BJ (cell line): ENCODE data around the gene DNAJC4. TPM values are rescaled to one million over a fixed set of nuclear protein-coding genes. Genes with fewer than 3 reads are reported as not detected.
"Not testable (repeated sequence)": the region's sequence is repeated elsewhere in the genome, so short reads cannot be mapped to it uniquely, and the experiment has no call there.

Source experiments
- CTCF ChIA-PET: fragments of 350-600 bp; formaldehyde crosslinking; extraction: SDS; loops from one replicate; lab custom pipeline; 2021; ENCODE audit warnings: antibody characterized with exemption, inconsistent platforms; lab: Yijun Ruan, JAX
- POLR2A ChIA-PET: fragments of 300-600 bp; sonication (Branson Sonifier 250); formaldehyde crosslinking; extraction: SDS; loops from one replicate; lab custom pipeline; 2021; ENCODE audit warnings: antibody characterized with exemption; lab: Charles Lee
- DNase-seq: peaks from one replicate; pipeline ENCODE4 v3.0.0-alpha.2; 2011; ENCODE audit warnings: low read depth
- H3K27me3 ChIP-seq: 2 replicates; pipeline ENCODE4 v1.6.0; 2011; ENCODE audit warnings: low read length; ENCODE audit not compliant: control insufficient read depth, insufficient read depth
- H3K36me3 ChIP-seq: 2 replicates; pipeline ENCODE4 v1.5.1; 2011; ENCODE audit warnings: low read length; ENCODE audit not compliant: control insufficient read depth, insufficient read depth
- H3K4me3 ChIP-seq: 2 replicates; pipeline ENCODE4 v1.5.1; 2011; ENCODE audit warnings: low read depth, mild to moderate bottlenecking, control low read depth, low read length
- CTCF ChIP-seq: IDR thresholded peaks from 2 replicates; pipeline ENCODE4 v1.5.1; 2011; ENCODE audit warnings: low read depth, mild to moderate bottlenecking, control low read depth, inconsistent platforms, low read length, moderate library complexity; ENCODE audit not compliant: insufficient read depth
- polyA plus RNA-seq: library from polyadenylated mRNA; depleted of rRNA; stranded (reverse); fragments of >200 nt; gene quantifications from 2 replicates; pipeline ENCODE4 v1.2.3, GENCODE V29; 2011

DNAJC4 gene
- polyA plus RNA-seq, 1 experiment, result 42.1 TPM

GRCh38 chr11:64244107-64244506 lies 13.8 kb downstream of the DNAJC4 start:
- Histone ChIP-seq H3K36me3 (peaks cover 11% of the 10 kb centered on the region), H3K27me3 (no peaks in the 10 kb centered on the region), H3K4me3 (no peak overlapping the region)
- CTCF ChIA-PET, result interaction anchor here (1.0 to 2.0 kb wide), 5 partner anchors 11 to 111 kb away, joined by 3 to 10 read pairs (median 5); no protein-coding TSS in a partner anchor
- no peak for TF ChIP-seq CTCF
- POLR2A ChIA-PET, result interaction anchor here (1.1 kb wide), 1 partner anchor 59 kb away, joined by 3 read pairs; the partner anchor contains the start of gene STIP1
- no peak for DNase-seq

- peak overlapping the region; percentile 94 for H3K4me3 ChIP-seq
- POLR2A ChIA-PET, result interaction anchor here (0.7 kb wide), 1 partner anchor 60 kb away, joined by 3 read pairs; no protein-coding TSS in a partner anchor
- no peak for TF ChIP-seq CTCF
- DNase-seq, result no peak
- peaks cover 11% of the 10 kb centered on the region for H3K36me3 ChIP-seq
- CTCF ChIA-PET, result interaction anchor here (1.0 to 8.2 kb wide), 6 partner anchors 24 to 110 kb away, joined by 5 to 92 read pairs (median 6); partner anchors contain the start of genes CATSPERZ, ESRRA and FERMT3
- no peaks in the 10 kb centered on the region for H3K27me3 ChIP-seq
These were observed 14.6 kb downstream of the DNAJC4 start for GRCh38 chr11:64244966-64245365.

- Histone ChIP-seq H3K36me3 (peaks cover 11% of the 10 kb centered on the region), H3K27me3 (no peaks in the 10 kb centered on the region), H3K4me3 (peak overlapping the region; percentile 94)
- no peak for DNase-seq
- ChIA-PET POLR2A (interaction anchor here (0.7 kb wide), 1 partner anchor 60 kb away, joined by 3 read pairs; no protein-coding TSS in a partner anchor), CTCF (interaction anchor here (1.0 to 8.2 kb wide), 7 partner anchors 24 to 110 kb away, joined by 4 to 92 read pairs (median 6); partner anchors contain the start of genes CATSPERZ, ESRRA and FERMT3)
- TF ChIP-seq CTCF, result no peak
These were observed 15.1 kb downstream of the DNAJC4 start for GRCh38 chr11:64245401-64245796.

- peak overlapping the region; percentile 94 for H3K4me3 ChIP-seq
- POLR2A ChIA-PET, result interaction anchor here (0.6 to 0.7 kb wide), 2 partner anchors 61 to 1406 kb away, joined by 3 to 5 read pairs; no protein-coding TSS in a partner anchor
These were observed 15.7 kb downstream of the DNAJC4 start for GRCh38 chr11:64245797-64246620.

GRCh38 chr11:64246621-64246870 lies 16.2 kb downstream of the DNAJC4 start:
- H3K4me3 ChIP-seq, result peak overlapping the region; percentile 94
- ChIA-PET CTCF (interaction anchor here (0.7 to 8.2 kb wide), 8 partner anchors 11 to 598 kb away, joined by 3 to 92 read pairs (median 4); partner anchors contain the start of genes CATSPERZ, CDC42BPG, ESRRA and FERMT3), POLR2A (interaction anchor here (0.6 kb wide), 1 partner anchor 1407 kb away, joined by 5 read pairs; no protein-coding TSS in a partner anchor)
- not testable (repeated sequence) for DNase-seq, H3K27me3 ChIP-seq
- H3K36me3 ChIP-seq, result peaks cover 11% of the 10 kb centered on the region

More at GRCh38 chr11:64245797-64246620, 15.7 kb downstream of the DNAJC4 start:
- no peaks in the 10 kb centered on the region for H3K27me3 ChIP-seq
- no peak for TF ChIP-seq CTCF
- CTCF ChIA-PET, result interaction anchor here (0.7 to 8.2 kb wide), 12 partner anchors 12 to 598 kb away, joined by 3 to 92 read pairs (median 4); partner anchors contain the start of genes CATSPERZ, CDC42BPG, ESRRA and FERMT3
- DNase-seq, result no peak
- H3K36me3 ChIP-seq, result peaks cover 11% of the 10 kb centered on the region
